ENCODE results near the gene HIF3A. TPM values are rescaled to one million over a fixed set of nuclear protein-coding genes. Genes with fewer than 3 reads are reported as not detected.

Gene HIF3A
- total RNA-seq, 1 experiment from 2014 or later, result 31.9 TPM

DNA sequence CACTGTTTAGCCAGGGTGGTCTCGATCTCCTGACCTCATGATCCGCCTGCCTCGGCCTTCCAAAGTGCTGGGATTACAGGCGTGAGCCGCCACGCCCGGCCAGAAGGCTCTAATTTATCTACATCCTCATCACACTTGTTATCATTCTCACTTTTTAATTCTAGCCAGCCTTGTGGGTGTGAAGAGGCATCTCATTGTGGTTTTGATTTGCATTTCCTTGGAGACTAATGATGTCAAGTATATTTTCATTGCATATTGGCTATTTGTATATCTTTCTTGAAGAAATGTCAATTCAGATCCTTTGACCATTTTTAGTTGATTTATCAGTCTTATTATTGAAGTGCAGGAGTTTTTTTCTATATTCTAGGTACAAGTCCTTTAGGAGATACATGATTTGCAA is 27.7 kb upstream of the HIF3A start:
- Histone ChIP-seq H4K5ac (ENCODE audit: insufficient read length, low read depth, low read length) (no peak overlapping the region), H3K18ac (ENCODE audit: insufficient read length, low read depth, low read length) (no peak overlapping the region), H3K56ac (ENCODE audit: insufficient read length, low read depth, low read length) (no peak overlapping the region), H3K79me1 (ENCODE audit: insufficient read depth, low read depth, low read length, poor library complexity, severe bottlenecking) (no peaks in the 10 kb centered on the region), H3K27me3 (ENCODE audit: insufficient read depth, low read length) (no peaks in the 10 kb centered on the region), H2BK15ac (ENCODE audit: low read depth, low read length) (no peak overlapping the region), H3K23ac (ENCODE audit: insufficient read length, low read depth, low read length) (no peak overlapping the region), H2BK5ac (ENCODE audit: insufficient read length, low read length) (no peak overlapping the region), H4K91ac (ENCODE audit: insufficient read length, low read depth, low read length) (no peak overlapping the region), H3K9me3 (ENCODE audit: control insufficient read depth, low read depth, low read length) (no peaks in the 10 kb centered on the region), H3K14ac (ENCODE audit: insufficient read depth, low read length) (no peak overlapping the region), H3K27ac (ENCODE audit: insufficient read length, low read depth, low read length) (no peak overlapping the region), H3K4me1 (ENCODE audit: insufficient read depth, low read length) (peaks cover 5% of the 10 kb centered on the region; the same call in 1 of the 2 replicates), H2BK120ac (ENCODE audit: low read depth, low read length, poor library complexity, severe bottlenecking) (no peak overlapping the region), H3K4me2 (ENCODE audit: insufficient read depth, insufficient read length, low read length) (no peak overlapping the region), H3K9ac (ENCODE audit: extremely low read depth, insufficient read length, low read length) (no peak overlapping the region), H3K23me2 (ENCODE audit: insufficient read length, low read depth, low read length, poor library complexity, severe bottlenecking) (no peaks in the 10 kb centered on the region), H2AFZ (ENCODE audit: low read length) (no peak overlapping the region), H3K79me2 (ENCODE audit: insufficient read depth, low read length) (no peaks in the 10 kb centered on the region), H2AK5ac (ENCODE audit: insufficient read length, low read length) (no peak overlapping the region), H3K4ac (ENCODE audit: low read depth, low read length) (no peak overlapping the region), H4K8ac (replicated peaks; ENCODE audit: insufficient read length, low read depth, low read length) (no peak overlapping the region), H2BK12ac (ENCODE audit: insufficient read length, low read depth, low read length) (no peak overlapping the region), H2BK20ac (ENCODE audit: low read depth, low read length, poor library complexity, severe bottlenecking) (no peak overlapping the region), H4K20me1 (ENCODE audit: control insufficient read depth, insufficient read depth, insufficient read length) (no peaks in the 10 kb centered on the region), H3T11ph (ENCODE audit: low read length) (no peak overlapping the region)
- no peaks in the 10 kb centered on the region; the same call in none of the 2 replicates for H3K27me3 Mint-ChIP-seq (ENCODE audit: low read depth)
- TF ChIP-seq CTCF (conservative IDR thresholded peaks at IDR 0.05), result no peak
- WGBS (ENCODE audit: extremely low coverage, insufficient read length, low lambda C conversion rate), result no CpG with 5 or more reads among the region's 7 CpGs
- no peak for DNase-seq
- H3K4me1 Mint-ChIP-seq, result peaks cover 35 to 44% of the 10 kb centered on the region in 2 experiments
- H3K36me3 Mint-ChIP-seq (ENCODE audit: insufficient read depth in 1 of 3, low read depth in 3 of 3), result no peaks in the 10 kb centered on the region
- H3K4me3 Mint-ChIP-seq, result no peak overlapping the region
- H3K9me3 Mint-ChIP-seq, result no peaks in the 10 kb centered on the region
- no peak overlapping the region for H3K27ac Mint-ChIP-seq

Measured in H9 (cell line).